GM12892 (cell line): ENCODE results near the gene PDRG1.

ENCODE experiments used
- POLR2A ChIP-seq: IDR thresholded peaks from 2 replicates; pipeline ENCODE4 v1.6.1; 2011; ENCODE audit warnings: low read depth, low read length, control low read depth
- POLR2AphosphoS5 ChIP-seq: IDR thresholded peaks from 2 replicates; pipeline ENCODE4 v1.6.1; 2011; ENCODE audit warnings: low read depth, low read length, control low read depth

GRCh38 chr20:31919410-31920155, 32.3 kb downstream of the PDRG1 start:
- TF ChIP-seq POLR2AphosphoS5 (no peak), POLR2A (no peak)
